Stimulated activated CD8-positive, alpha-beta memory T cell treated with anti-CD3 and anti-CD28 coated beads, Interleukin-4, amount 100 ng/mL, for 24 hours (primary cell): ENCODE results near the gene SYNE3.
"Not testable (repeated sequence)": the region's sequence is repeated elsewhere in the genome, so short reads cannot be mapped to it uniquely, and the experiment has no call there.

ENCODE experiments used
- DNase-seq: peaks from one replicate; pipeline ENCODE4 v3.0.0-alpha.2; 2020; ENCODE audit warnings: low read depth

SYNE3 gene

DNA sequence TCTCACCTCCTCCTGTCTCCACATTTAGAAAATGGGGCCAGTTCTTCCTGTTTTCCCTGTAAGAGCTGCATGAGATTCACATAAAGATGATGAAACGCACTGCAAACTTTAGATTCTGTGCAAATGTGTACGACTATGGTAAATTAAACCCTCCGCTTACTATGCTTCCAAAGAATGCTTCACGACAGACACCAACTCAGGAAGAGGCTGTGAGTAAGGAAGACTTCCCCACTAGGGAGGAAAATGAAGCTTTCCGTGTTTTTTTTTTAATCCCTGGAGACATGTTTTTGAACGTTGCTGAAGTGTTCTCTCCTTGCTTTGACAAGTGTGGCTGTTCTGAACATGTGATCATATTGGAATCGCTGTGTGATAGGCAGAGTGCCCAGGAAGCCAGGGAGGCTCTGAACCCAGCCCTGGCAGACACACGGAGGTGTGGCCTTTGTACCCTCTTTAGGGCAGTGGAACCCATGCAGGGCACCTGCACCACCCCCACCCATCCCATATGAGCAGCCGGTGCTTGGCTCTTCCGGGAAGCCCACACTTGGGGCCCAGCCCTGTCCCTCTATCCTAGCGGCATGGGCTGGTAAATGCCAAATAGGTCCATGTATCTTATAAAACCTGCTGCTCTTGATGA, 7.5 kb upstream of the SYNE3 start:
- no peak for DNase-seq

DNA sequence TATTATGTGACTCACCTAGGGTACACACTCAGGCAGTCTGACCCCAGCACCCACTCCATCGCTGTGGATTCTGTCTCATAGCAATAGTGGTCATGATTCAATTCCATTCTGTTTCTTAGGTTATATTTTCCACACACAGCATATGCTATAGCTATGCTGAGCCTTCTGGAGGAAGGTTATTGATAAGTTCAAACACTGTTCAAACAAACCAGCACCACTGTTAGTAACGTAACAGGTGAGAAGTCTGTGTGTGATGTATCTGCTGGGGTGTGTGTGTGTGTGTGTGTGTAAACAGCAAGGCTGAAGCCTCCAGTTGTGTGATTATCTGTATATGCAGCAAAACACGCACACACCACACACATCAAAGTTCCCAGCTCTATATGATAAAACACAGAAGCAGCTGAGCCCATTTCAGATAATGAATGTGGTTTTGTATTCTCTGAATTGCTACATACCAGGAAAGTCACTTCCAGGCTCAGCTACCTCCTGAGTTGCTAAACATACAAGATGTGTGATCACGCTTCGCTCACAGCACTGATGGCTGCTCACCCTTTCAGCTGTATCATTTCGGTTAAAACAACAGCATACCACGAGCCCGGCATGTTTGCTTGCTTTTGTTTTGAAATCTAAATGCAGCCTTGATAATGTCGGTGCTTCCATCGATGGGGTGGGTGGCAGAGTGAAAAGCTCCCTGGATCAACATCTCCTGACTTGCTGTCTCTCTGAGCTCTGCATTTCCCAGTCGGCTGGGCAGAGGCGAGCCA, 6.8 kb upstream of the SYNE3 start:
- no peak for DNase-seq

DNA sequence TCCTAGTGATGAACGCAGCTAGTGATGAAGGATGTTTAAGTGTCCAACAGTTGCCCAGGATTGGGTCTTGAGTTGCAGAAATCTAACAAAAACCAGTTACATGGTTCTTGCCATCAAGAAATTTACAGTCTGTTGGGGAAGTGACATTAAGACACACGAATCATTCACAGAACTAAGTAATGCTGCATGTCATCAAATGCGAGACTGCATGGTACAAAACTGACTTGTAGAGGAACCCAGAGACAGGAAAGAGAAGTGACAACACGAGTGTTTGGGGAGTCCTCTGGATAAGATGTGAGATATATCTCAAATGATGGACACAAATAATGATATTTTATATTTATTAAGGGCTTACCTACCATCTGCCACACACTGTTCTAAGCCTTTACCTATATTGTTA, 6.1 kb upstream of the SYNE3 start:
- no peak for DNase-seq

GRCh38 chr14:95522116-95522515, 5.7 kb upstream of the SYNE3 start:
- no peak for DNase-seq

- no peak for DNase-seq
Observed at GRCh38 chr14:95521001-95521400, 4.6 kb upstream of the SYNE3 start.

- no peak for DNase-seq
Observed at GRCh38 chr14:95520346-95520745, 3.9 kb upstream of the SYNE3 start.

GRCh38 chr14:95519699-95520098, 3.2 kb upstream of the SYNE3 start:
- DNase-seq: peak; percentile 55

DNA sequence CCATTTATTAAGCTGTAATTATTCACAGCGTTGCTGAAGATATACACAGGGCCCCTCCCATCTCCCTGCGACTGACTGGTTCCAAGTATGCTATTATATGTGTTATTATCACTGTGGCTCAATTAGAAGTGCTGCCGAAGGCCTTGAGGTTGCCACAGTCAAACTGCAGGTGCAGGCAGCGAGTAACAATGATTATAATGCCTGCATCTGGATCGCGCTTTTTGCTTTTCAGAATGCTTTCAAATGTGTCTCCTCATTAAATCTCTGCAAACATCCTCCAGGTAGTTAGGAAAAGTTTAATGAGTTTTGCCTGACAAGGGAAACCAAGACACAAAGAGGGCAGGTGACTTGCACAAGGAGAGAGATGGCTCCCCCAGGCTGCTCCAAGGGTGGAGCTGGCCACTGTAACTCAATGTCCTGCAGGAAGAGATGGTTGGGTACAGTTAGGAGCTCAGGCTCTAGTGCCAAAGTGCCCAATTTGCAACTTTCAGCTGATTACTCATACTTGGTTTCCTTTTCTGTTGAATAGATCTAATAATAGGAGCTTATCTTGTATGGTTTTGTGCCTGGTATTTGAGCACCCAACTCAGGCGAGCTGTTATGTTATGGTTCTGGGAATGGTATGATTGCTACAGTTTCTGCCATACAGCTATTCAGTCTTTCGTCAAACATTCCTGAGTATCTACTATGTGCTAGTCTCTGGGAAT, 1.7 kb upstream of the SYNE3 start:
- no peak for DNase-seq

- peak; percentile 79 for DNase-seq
Observed at GRCh38 chr14:95515596-95516552, 576 bp downstream of the SYNE3 start.

GRCh38 chr14:95515080-95515489, 1.4 kb downstream of the SYNE3 start:
- no peak for DNase-seq

DNA sequence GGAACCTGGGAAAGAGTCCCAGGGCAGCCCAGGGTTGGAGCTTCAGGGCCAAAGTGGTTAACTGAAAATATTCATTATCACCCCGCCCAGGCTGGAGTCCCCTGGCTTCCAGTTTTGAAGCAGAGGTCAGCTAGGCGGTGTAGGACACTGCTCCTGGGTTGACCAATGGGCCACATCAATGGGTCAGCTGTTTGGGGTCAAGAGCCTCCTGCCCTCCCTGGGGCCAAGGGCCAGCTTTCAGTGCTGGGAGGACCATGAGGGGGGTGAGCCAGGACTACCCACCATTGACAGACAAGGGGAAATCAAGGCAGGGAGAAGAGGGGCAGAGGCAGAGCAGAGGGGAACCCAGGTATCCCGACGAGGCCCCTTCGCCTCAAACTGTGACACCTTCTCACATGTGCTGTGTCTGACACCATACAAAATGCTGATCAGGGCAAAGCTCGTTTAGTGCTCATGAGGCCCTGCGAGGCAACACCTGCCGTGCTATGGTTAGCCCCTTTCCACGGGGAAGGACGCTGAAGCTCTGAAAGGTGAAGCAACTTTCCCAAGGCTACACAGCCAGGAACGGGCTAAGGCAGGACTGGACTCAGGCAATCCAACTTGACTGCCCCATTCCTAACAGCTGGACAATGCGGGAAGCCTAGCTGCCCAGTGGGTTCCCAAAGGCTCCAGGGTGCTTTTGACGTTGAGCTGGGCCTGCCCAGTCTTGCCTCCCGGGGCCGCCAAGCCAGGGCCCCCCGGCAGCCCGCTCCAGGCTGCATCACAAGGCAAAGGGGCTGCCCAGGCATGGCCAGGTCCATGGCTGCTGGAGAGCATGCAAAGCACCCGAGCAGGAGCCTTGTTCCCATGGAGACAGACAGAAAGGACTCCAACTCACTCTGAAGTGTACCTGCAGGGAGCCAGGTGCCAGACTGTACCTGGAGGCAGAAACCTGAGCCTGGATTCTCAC, 2.0 kb downstream of the SYNE3 start:
- DNase-seq: no peak

- DNase-seq: no peak
Observed at GRCh38 chr14:95513291-95513690, 3.2 kb downstream of the SYNE3 start.

DNA sequence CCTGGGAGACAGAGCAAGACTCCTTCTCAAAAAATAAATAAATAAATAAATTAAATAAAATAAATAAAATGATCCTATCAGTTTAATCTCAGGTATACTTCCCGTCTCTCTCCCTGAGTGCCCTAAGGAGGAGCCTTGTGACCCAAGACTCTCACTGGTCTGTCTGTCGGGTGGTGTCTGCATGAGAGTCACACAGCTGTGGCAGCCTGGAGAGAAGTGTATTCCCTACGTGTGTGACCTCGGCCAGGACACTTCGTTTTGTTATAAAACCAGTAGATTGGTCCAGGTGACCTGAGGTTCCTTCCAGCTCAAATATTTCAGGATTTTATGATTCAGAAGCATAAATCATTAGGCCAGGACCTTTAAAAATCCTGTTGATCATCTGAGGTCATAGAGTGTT, 4.8 kb downstream of the SYNE3 start:
- DNase-seq: no peak

GRCh38 chr14:95510804-95511203, 5.6 kb downstream of the SYNE3 start:
- DNase-seq: no peak

GRCh38 chr14:95510344-95510743, 6.1 kb downstream of the SYNE3 start:
- not testable (repeated sequence) for DNase-seq

DNA sequence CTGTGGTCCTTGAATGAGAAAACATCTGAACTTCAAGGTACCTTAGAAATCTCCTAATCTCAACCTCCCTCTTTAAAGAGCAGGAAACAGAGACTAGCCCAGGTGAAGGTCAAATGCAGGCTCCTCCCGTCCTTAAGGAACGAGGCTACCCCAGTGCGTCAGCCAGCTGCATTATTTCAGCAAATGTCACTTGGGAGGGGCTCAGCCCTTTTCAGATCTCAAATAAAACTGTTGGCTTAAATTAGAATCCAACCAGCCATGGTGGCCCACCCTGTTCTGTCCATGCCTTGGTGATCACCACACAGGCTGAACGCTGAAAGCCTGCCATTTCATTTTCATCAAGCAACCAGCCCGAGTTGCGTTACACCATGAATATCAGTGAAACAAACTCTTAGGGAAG, 7.0 kb downstream of the SYNE3 start:
- no peak for DNase-seq

DNA sequence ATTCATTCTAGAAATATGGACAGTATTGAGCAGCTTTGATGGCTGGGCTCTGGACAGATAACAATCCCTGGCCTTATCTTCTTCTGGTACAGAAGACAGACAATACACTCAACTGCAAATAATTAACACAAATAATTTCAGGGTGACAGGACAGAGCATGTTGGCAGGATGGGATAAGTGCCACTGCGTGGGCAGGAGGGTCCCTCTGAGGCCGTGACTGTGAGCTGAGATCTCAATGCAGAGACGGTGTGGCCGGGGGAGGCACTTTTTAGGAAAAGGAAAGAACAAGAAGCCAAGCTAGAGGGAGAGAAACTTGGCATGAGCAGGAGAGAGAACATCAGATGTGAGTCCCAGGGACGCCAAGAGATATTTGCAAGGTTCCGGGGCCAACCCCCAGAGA, 8.1 kb downstream of the SYNE3 start:
- DNase-seq: no peak

DNA sequence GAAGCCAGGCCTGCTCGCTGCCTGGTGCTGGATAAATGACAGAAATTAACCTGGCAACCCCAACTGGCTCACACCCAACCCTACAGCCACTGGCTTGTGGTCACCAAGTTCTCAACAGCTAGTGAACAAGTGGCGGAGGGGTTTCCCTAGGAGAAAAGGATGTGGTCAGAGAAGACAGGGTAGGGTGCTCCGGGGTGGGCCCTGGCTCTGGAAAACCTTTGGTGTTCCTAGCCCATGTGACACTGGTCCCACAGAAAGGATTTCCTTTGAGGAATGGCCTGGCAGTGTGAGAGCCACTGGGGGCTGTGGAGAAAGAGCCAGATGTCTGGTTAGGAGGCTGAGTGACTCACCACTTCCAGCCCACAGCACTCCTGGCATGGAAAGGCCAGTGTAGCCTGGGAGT, 8.7 kb downstream of the SYNE3 start:
- DNase-seq: no peak

GRCh38 chr14:95507174-95507573, 9.3 kb downstream of the SYNE3 start:
- no peak for DNase-seq

- no peak for DNase-seq
Observed at GRCh38 chr14:95505030-95505589, 11.3 kb downstream of the SYNE3 start.
